ENCODE results near the gene IVD. TPM values are rescaled to one million over a fixed set of nuclear protein-coding genes. Genes with fewer than 3 reads are reported as not detected.

IVD gene
- total and polyA plus RNA-seq, 2 of the 8 experiments (the other 6 are each of a cell fraction or from before 2014, with no cell fraction given): 55.2 to 78.8 TPM

- no peak for TF ChIP-seq ZNF274 (IDR thresholded peaks at IDR 0.05; ENCODE audit: borderline replicate concordance, extremely low read depth, low read length)
- TF ChIP-seq SP4 (IDR thresholded peaks at IDR 0.05; ENCODE audit: low read length): peak; percentile 91; the same call in 1 of the 2 replicates
- peak; percentile 75 for TF ChIP-seq KDM5A (IDR thresholded peaks at IDR 0.05; ENCODE audit: low read length)
- TF ChIP-seq TAF1 (IDR thresholded peaks at IDR 0.05; ENCODE audit: low read depth, low read length): peak; percentile 79
- peak; percentile 51; the same call in 1 of the 2 replicates for TF ChIP-seq SP1 (IDR thresholded peaks at IDR 0.05; ENCODE audit: low read depth, low read length)
- TF ChIP-seq SP2 (IDR thresholded peaks at IDR 0.05; ENCODE audit: low read length): no peak
- no peak for TF ChIP-seq MAFK (IDR thresholded peaks at IDR 0.05; ENCODE audit: low read depth, low read length)
- no peak for TF ChIP-seq BRCA1 (IDR thresholded peaks at IDR 0.05; ENCODE audit: low read depth, low read length)
Measured at GRCh38 chr15:40382580-40383456, 22.8 kb upstream of the IVD start, which contains the start of gene KNSTRN (continued).
